Measurements from ENCODE around the gene MYEOV. TPM values are rescaled to one million over a fixed set of nuclear protein-coding genes. Genes with fewer than 3 reads are reported as not detected.

MYEOV gene
- total RNA-seq, 3 donors from 2014 or later, result 2.8 to 7.5 (median 6.2) TPM

DNA sequence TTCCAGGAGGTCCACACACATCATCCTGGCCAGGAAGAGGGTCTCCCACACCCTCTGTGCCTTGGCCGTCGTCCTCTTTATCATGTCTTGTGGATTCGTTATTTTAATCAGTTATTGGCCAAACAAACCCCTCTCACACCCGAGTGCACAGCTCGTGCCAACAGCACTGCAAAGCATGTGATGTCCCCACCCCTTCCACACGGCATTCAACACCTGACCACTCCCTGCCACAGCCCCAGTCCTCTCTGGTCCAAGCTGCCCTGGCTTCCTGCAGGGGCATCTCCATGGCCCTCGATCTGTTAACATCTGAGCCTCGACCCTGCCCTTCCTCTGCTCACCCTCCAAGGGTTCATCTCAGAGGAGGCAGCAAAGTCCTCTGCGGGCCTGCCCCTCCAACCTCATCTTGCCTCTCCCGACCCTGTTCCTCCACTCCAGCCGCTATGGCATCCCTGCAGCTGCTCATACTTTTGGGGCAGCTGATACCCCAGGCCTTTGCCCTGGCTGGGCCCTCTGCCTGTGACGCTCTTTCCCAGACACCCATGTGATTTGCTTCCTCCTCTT, 14.0 kb downstream of the MYEOV start:
- peak in 2 of 3 donors; percentile 51 to 56 for DNase-seq
- H3K36me3 ChIP-seq (ENCODE audit: low read depth), result no peaks in the 10 kb centered on the region
- peak; percentile 68 for ATAC-seq
- H3K4me3 ChIP-seq, result no peak overlapping the region
- no peaks in the 10 kb centered on the region for H3K9me3 ChIP-seq
- TF ChIP-seq, protein P1, sequence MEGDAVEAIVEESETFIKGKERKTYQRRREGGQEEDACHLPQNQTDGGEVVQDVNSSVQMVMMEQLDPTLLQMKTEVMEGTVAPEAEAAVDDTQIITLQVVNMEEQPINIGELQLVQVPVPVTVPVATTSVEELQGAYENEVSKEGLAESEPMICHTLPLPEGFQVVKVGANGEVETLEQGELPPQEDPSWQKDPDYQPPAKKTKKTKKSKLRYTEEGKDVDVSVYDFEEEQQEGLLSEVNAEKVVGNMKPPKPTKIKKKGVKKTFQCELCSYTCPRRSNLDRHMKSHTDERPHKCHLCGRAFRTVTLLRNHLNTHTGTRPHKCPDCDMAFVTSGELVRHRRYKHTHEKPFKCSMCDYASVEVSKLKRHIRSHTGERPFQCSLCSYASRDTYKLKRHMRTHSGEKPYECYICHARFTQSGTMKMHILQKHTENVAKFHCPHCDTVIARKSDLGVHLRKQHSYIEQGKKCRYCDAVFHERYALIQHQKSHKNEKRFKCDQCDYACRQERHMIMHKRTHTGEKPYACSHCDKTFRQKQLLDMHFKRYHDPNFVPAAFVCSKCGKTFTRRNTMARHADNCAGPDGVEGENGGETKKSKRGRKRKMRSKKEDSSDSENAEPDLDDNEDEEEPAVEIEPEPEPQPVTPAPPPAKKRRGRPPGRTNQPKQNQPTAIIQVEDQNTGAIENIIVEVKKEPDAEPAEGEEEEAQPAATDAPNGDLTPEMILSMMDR (IDR thresholded peaks at IDR 0.05), result no peak
- intact Hi-C loops (cut with DNase I, micrococcal nuclease), result no loop called here
- peaks cover 4% of the 10 kb centered on the region for H3K4me1 ChIP-seq (ENCODE audit: low read depth)

DNA sequence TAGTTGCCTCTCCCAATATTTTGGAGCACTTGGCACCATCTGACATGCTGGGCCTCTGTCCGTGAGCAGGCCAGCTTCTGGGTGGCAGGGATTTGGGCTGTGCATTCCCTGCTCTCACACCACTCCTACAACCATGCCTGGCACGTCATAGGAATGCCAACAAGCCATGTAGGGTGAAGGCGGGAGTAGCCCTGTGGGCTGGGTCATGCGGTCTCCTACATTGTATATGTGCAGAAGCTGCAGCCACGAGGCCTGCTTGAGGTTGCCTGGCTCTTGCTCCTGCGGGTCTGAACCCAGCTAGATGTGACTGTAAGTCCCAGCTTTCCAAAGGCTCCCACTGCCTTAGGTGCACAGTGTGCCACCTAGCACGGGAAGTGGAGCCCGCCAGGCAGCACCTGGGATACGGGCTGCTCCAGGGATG, 14.5 kb downstream of the MYEOV start:
- TF ChIP-seq, protein P1 (IDR thresholded peaks at IDR 0.05), result no peak
- H3K36me3 ChIP-seq (ENCODE audit: low read depth), result no peaks in the 10 kb centered on the region
- H3K4me1 ChIP-seq (ENCODE audit: low read depth), result peaks cover 4% of the 10 kb centered on the region
- no peaks in the 10 kb centered on the region for H3K9me3 ChIP-seq
- no peak overlapping the region for H3K4me3 ChIP-seq
- intact Hi-C loops (cut with DNase I, micrococcal nuclease), result no loop called here
- DNase-seq (peak in 1 of 3 donors; percentile 21), ATAC-seq (no peak)

DNA sequence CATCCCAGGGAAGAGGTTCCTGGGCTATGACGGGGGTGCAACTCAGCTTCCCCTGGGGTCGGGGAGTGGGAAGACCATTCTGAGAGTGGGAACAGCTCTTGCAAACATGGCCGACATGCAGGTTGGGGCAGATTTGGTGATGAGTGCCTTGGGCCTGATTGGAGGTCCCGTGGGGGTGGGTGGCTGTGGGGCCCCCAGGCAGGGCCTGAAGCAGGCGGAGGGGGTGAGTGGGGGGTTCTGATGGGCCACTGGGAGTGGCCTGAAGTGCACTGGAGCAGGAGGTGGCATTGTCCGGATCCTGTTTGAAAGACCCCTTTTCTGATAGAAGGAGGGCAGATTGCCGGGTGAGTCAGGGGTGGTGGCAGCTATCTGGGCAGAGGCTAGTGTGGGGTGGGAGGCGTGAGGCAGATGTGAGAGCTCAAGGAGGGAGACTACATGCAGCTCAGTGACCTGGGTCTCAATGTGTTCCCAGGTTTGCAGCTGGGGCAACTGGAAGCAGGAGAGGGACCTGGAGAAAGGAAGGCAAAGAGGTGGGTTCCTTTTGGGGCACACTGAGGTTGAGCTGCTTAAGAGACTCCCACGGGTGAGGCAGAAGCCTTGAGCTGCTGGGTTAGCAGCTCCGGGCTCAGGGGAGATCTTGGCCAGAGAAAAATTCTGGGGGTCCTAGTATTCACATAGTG, 15.1 kb downstream of the MYEOV start:
- H3K4me1 ChIP-seq (ENCODE audit: low read depth), result peaks cover 4% of the 10 kb centered on the region
- no peaks in the 10 kb centered on the region for H3K36me3 ChIP-seq (ENCODE audit: low read depth)
- TF ChIP-seq, protein P1 (IDR thresholded peaks at IDR 0.05), result no peak
- intact Hi-C loops (cut with DNase I, micrococcal nuclease), result no loop called here
- no peak overlapping the region for H3K4me3 ChIP-seq
- DNase-seq (peak in 1 of 3 donors; percentile 15), ATAC-seq (no peak)
- no peaks in the 10 kb centered on the region for H3K9me3 ChIP-seq

DNA sequence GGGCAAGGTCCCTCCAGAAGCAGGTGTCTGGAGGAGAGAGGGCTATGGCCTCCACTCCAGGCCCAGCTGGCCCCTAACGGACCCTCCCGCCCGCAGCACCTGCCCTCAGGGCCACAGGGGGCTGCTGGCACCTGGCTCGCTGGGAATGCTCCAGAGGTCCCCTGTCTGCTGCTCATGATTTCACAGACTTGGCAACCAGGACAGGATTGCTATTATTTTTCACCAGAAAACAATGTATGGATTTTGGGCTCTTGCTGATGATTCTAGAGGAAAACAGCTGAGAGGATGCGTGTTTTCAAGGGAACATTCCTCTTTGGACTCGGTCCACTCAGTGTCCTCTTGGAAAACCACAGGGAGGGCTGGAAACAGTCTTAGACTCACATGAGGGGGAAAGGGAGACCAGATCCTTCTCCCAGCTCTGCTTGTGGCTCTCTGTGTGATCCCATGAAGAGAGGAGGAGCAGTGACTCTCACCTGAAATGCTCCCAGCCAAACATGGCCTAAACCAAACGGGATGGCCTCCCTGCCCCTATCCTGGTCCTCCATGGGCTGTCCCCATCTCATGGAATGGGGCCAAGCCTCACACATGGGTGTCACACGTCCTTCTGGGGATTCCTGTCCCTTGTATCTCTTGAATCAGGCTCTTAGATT, 15.8 kb downstream of the MYEOV start:
- H3K4me1 ChIP-seq (ENCODE audit: low read depth), result peaks cover 4% of the 10 kb centered on the region
- TF ChIP-seq, protein P1 (IDR thresholded peaks at IDR 0.05), result no peak
- ATAC-seq, result no peak
- H3K9me3 ChIP-seq, result no peaks in the 10 kb centered on the region
- intact Hi-C loops (cut with DNase I, micrococcal nuclease), result no loop called here
- no peaks in the 10 kb centered on the region for H3K36me3 ChIP-seq (ENCODE audit: low read depth)
- no peak overlapping the region for H3K4me3 ChIP-seq
- DNase-seq, result peak in 1 of 3 donors; percentile 14

DNA sequence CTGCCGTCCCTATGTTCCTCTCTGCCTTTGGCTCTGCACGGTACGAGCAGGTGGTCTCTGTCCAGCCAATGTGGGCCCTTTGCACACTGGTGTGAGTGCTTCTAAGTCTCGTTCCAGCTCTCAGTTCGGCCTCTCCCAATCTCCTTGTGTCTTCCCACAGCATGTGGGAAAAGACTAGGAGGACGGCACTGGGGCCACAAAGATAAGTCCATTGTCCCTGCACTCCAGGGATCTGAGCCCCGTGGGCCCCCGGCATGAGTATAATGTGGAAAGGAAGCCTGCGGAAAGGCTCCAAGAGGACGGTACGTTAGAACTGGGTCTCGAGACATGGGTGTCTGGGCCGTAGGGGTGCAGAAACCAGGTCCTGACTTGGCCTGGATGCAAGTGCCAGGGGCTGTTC, 16.4 kb downstream of the MYEOV start:
- Histone ChIP-seq H3K36me3 (ENCODE audit: low read depth) (no peaks in the 10 kb centered on the region), H3K9me3 (no peaks in the 10 kb centered on the region), H3K4me1 (ENCODE audit: low read depth) (peaks cover 4% of the 10 kb centered on the region), H3K4me3 (no peak overlapping the region)
- intact Hi-C loops (cut with DNase I, micrococcal nuclease), result no loop called here
- DNase-seq (peak in 1 of 3 donors; percentile 14), ATAC-seq (no peak)
- TF ChIP-seq, protein P1 (IDR thresholded peaks at IDR 0.05), result no peak

Data from mucosa of descending colon (tissue), 3 donors.